HCT116 (cell line): ENCODE results near the gene RNF11.

Source experiments
- CEBPB ChIP-seq: IDR thresholded peaks from 2 replicates; pipeline ENCODE4 v1.6.1; 2012; ENCODE audit warnings: low read depth
- CTCF ChIP-seq, 3 experiments: fragments of 200-600 bp in 1 of 3; sonication (generic) in 1 of 3; IDR thresholded peaks in 2 of 3; conservative IDR thresholded peaks in 1 of 3; 2 replicates each; pipeline ENCODE4 v1.5.1; 2012 to 2017; ENCODE audit warnings: low read depth in 2 of 3, low read length in 2 of 3, antibody characterized with exemption in 1 of 3, borderline replicate concordance in 1 of 3, control low read depth in 1 of 3, mild to moderate bottlenecking in 1 of 3, mixed read lengths in 1 of 3, mixed run types in 1 of 3, moderate library complexity in 1 of 3; ENCODE audit not compliant: insufficient read depth in 1 of 3
- EGR1 ChIP-seq: IDR thresholded peaks from 2 replicates; pipeline ENCODE4 v1.6.1; 2012; ENCODE audit warnings: low read depth
- EZH2 ChIP-seq: fragments of 200-600 bp; sonication (generic); IDR thresholded peaks from 2 replicates; pipeline ENCODE4 v1.6.1; 2017; ENCODE audit warnings: antibody characterized with exemption, mixed run types
- FOSL1 ChIP-seq: IDR thresholded peaks from 2 replicates; pipeline ENCODE4 v1.6.1; 2012; ENCODE audit warnings: low read depth
- POLR2AphosphoS5 ChIP-seq: IDR thresholded peaks from 2 replicates; pipeline ENCODE4 v1.6.1; 2011; ENCODE audit warnings: mild to moderate bottlenecking, low read depth, low read length, moderate library complexity
- SIN3A ChIP-seq: IDR thresholded peaks from 2 replicates; pipeline ENCODE4 v1.6.1; 2012; ENCODE audit warnings: low read depth
- SP1 ChIP-seq: IDR thresholded peaks from 2 replicates; pipeline ENCODE4 v1.6.1; 2012; ENCODE audit warnings: low read depth
- YY1 ChIP-seq: IDR thresholded peaks from 2 replicates; pipeline ENCODE4 v1.6.1; 2011; ENCODE audit warnings: low read length, low read depth, moderate library complexity, mild to moderate bottlenecking; ENCODE audit not compliant: insufficient replicate concordance; ENCODE audit errors: extremely low read depth
- TF ChIP-seq, protein P1 (sequence below): IDR thresholded peaks from 2 replicates; pipeline ENCODE4 v1.6.1; 2012; ENCODE audit warnings: low read depth

DNA sequence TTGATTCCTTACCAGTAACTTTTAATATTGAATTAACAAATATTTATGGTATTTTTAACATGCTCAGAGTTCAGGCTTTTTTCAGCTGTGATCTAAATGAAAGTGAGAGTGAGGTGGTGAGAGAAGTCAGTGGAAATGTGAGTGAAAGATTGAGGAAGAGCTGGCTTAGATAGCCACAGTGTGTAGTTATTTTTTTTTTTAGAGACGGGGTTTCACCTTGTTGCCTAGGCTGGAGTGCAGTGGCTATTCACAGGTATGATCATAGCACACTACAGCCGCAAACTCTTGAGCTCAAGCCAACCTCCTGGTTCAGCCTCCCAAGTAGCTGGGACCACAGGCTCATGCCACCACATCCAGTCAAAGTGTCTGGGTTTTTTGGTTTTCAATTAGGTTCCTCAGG is 10.9 kb downstream of the RNF11 start:
- no peak for TF ChIP-seq YY1
- no peak for TF ChIP-seq FOSL1
- TF ChIP-seq EGR1, result no peak
- TF ChIP-seq, protein P1, sequence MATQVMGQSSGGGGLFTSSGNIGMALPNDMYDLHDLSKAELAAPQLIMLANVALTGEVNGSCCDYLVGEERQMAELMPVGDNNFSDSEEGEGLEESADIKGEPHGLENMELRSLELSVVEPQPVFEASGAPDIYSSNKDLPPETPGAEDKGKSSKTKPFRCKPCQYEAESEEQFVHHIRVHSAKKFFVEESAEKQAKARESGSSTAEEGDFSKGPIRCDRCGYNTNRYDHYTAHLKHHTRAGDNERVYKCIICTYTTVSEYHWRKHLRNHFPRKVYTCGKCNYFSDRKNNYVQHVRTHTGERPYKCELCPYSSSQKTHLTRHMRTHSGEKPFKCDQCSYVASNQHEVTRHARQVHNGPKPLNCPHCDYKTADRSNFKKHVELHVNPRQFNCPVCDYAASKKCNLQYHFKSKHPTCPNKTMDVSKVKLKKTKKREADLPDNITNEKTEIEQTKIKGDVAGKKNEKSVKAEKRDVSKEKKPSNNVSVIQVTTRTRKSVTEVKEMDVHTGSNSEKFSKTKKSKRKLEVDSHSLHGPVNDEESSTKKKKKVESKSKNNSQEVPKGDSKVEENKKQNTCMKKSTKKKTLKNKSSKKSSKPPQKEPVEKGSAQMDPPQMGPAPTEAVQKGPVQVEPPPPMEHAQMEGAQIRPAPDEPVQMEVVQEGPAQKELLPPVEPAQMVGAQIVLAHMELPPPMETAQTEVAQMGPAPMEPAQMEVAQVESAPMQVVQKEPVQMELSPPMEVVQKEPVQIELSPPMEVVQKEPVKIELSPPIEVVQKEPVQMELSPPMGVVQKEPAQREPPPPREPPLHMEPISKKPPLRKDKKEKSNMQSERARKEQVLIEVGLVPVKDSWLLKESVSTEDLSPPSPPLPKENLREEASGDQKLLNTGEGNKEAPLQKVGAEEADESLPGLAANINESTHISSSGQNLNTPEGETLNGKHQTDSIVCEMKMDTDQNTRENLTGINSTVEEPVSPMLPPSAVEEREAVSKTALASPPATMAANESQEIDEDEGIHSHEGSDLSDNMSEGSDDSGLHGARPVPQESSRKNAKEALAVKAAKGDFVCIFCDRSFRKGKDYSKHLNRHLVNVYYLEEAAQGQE, result no peak
- no peak for TF ChIP-seq CTCF (IDR thresholded peaks at IDR 0.05 in 2 of 3, conservative IDR thresholded peaks at IDR 0.05 in 1 of 3; ENCODE audit: borderline replicate concordance in 1 of 3, insufficient read depth in 1 of 3, low read depth in 2 of 3, low read length in 2 of 3)
- TF ChIP-seq CEBPB, result no peak
- TF ChIP-seq EZH2, result no peak
- no peak for TF ChIP-seq POLR2AphosphoS5
- no peak for TF ChIP-seq SP1
- no peak for TF ChIP-seq SIN3A
